SK-N-SH treated with all-trans-retinoic acid at 6 μM for 48 hours (cell line): Measurements from ENCODE around the gene CAGE1.

Experiments
- ATAC-seq: fragments of 200-7000 bp; cut with Tn5 transposase; 3 replicates; pipeline ENCODE4 v1.9.1; 2020; ENCODE audit warnings: mild to moderate bottlenecking, moderate library complexity
- ARNTL ChIP-seq: fragments of 450-650 bp; formaldehyde crosslinking; IDR thresholded peaks from 2 replicates; pipeline ENCODE4 v1.5.0; 2020; ENCODE audit warnings: low read depth, mild to moderate bottlenecking, moderate library complexity, borderline replicate concordance
- BACH2 ChIP-seq: fragments of 250-450 bp; sonication (Bioruptor Pico); IDR thresholded peaks from 2 replicates; pipeline ENCODE4 v1.9.0; 2021; ENCODE audit warnings: mild to moderate bottlenecking, borderline replicate concordance
- CREB5 ChIP-seq: fragments of 250-450 bp; sonication (Bioruptor Pico); IDR thresholded peaks from 2 replicates; pipeline ENCODE4 v1.5.1; 2020; ENCODE audit warnings: low read depth, mild to moderate bottlenecking, moderate library complexity
- CSDC2 ChIP-seq: fragments of 250-450 bp; sonication (Bioruptor Pico); IDR thresholded peaks from 2 replicates; pipeline ENCODE4 v1.5.0; 2020; ENCODE audit warnings: mild to moderate bottlenecking, moderate library complexity
- CSRNP3 ChIP-seq: fragments of 250-450 bp; sonication (Bioruptor Pico); IDR thresholded peaks from 2 replicates; pipeline ENCODE4 v1.5.1; 2021; ENCODE audit warnings: mild to moderate bottlenecking, moderate library complexity
- ESRRG ChIP-seq: fragments of 250-450 bp; sonication (Bioruptor Pico); IDR thresholded peaks from 2 replicates; pipeline ENCODE4 v1.6.1; 2021; ENCODE audit warnings: mild to moderate bottlenecking
- GLIS3 ChIP-seq: fragments of 250-450 bp; sonication (Bioruptor Pico); IDR thresholded peaks from 2 replicates; pipeline ENCODE4 v1.5.0; 2020; ENCODE audit warnings: mild to moderate bottlenecking, moderate library complexity
- ISL1 ChIP-seq: fragments of 250-450 bp; sonication (Bioruptor Pico); IDR thresholded peaks from 2 replicates; pipeline ENCODE4 v2.1.2; 2022; ENCODE audit warnings: mild to moderate bottlenecking, moderate library complexity
- OSR1 ChIP-seq: fragments of 250-450 bp; sonication (Bioruptor Pico); IDR thresholded peaks from 2 replicates; pipeline ENCODE4 v1.8.0; 2022; ENCODE audit warnings: moderate library complexity, mild to moderate bottlenecking, inconsistent platforms
- PATZ1 ChIP-seq: fragments of 250-450 bp; sonication (Bioruptor Pico); IDR thresholded peaks from 2 replicates; pipeline ENCODE4 v1.8.0; 2020; ENCODE audit warnings: mild to moderate bottlenecking, moderate library complexity, borderline replicate concordance
- POU6F1 ChIP-seq: fragments of 250-450 bp; sonication (Bioruptor Pico); IDR thresholded peaks from 2 replicates; pipeline ENCODE4 v1.8.0; 2021; ENCODE audit warnings: low read depth, mild to moderate bottlenecking, moderate library complexity, borderline replicate concordance
- PPARA ChIP-seq: fragments of 250-450 bp; sonication (Bioruptor Pico); IDR thresholded peaks from 2 replicates; pipeline ENCODE4 v1.5.0; 2020; ENCODE audit warnings: mild to moderate bottlenecking, borderline replicate concordance
- RARB ChIP-seq: fragments of 250-450 bp; sonication (Bioruptor Pico); IDR thresholded peaks from 2 replicates; pipeline ENCODE4 v1.8.0; 2021; ENCODE audit warnings: mild to moderate bottlenecking, moderate library complexity
- SNAI2 ChIP-seq: fragments of 250-450 bp; sonication (Bioruptor Pico); IDR thresholded peaks from 2 replicates; pipeline ENCODE4 v1.5.0; 2020; ENCODE audit warnings: mild to moderate bottlenecking, moderate library complexity
- TCF4 ChIP-seq: fragments of 250-450 bp; sonication (Bioruptor Pico); IDR thresholded peaks from 2 replicates; pipeline ENCODE4 v1.8.0; 2021; ENCODE audit warnings: mild to moderate bottlenecking, moderate library complexity, borderline replicate concordance
- TOX ChIP-seq: fragments of 250-450 bp; sonication (Bioruptor Pico); IDR thresholded peaks from 2 replicates; pipeline ENCODE4 v1.8.0; 2021; ENCODE audit warnings: mild to moderate bottlenecking, moderate library complexity, borderline replicate concordance
- ZC3H10 ChIP-seq: fragments of 250-450 bp; sonication (Bioruptor Pico); IDR thresholded peaks from 2 replicates; pipeline ENCODE4 v1.5.1; 2021; ENCODE audit warnings: mild to moderate bottlenecking, moderate library complexity
- ZFP3 ChIP-seq: fragments of 250-450 bp; sonication (Bioruptor Pico); IDR thresholded peaks from 2 replicates; pipeline ENCODE4 v1.5.0; 2020; ENCODE audit warnings: mild to moderate bottlenecking, moderate library complexity
- ZFP30 ChIP-seq: fragments of 450-650 bp; formaldehyde crosslinking; IDR thresholded peaks from 2 replicates; pipeline ENCODE4 v1.5.0; 2022; ENCODE audit warnings: mild to moderate bottlenecking, moderate library complexity
- ZNF70 ChIP-seq: fragments of 450-650 bp; formaldehyde crosslinking; IDR thresholded peaks from 2 replicates; pipeline ENCODE4 v1.5.0; 2020; ENCODE audit warnings: mild to moderate bottlenecking, moderate library complexity
- ZNF8 ChIP-seq: fragments of 450-650 bp; formaldehyde crosslinking; IDR thresholded peaks from 2 replicates; pipeline ENCODE4 v1.5.0; 2020; ENCODE audit warnings: mild to moderate bottlenecking, moderate library complexity

The CAGE1 gene

GRCh38 chr6:7404546-7404945 is 15.0 kb upstream of the CAGE1 start:
- TF ChIP-seq PPARA (CRISPR knock-in tag): no peak
- no peak for TF ChIP-seq ISL1 (CRISPR knock-in tag)
- no peak for TF ChIP-seq TCF4 (CRISPR knock-in tag)
- no peak for TF ChIP-seq CSDC2 (CRISPR knock-in tag)
- no peak for ATAC-seq

- TF ChIP-seq ARNTL (CRISPR knock-in tag): no peak
- TF ChIP-seq ZNF8 (CRISPR knock-in tag): no peak
- TF ChIP-seq TOX: no peak
- TF ChIP-seq SNAI2 (CRISPR knock-in tag): no peak
- TF ChIP-seq CSRNP3 (CRISPR knock-in tag): no peak
- TF ChIP-seq POU6F1 (CRISPR knock-in tag): no peak
- no peak for TF ChIP-seq OSR1 (CRISPR knock-in tag)
- no peak for ATAC-seq
Observed at GRCh38 chr6:7402716-7403115, 13.2 kb upstream of the CAGE1 start.

- TF ChIP-seq PATZ1 (CRISPR knock-in tag): no peak
- no peak for TF ChIP-seq GLIS3 (CRISPR knock-in tag)
- TF ChIP-seq TOX: no peak
- no peak for TF ChIP-seq CSRNP3 (CRISPR knock-in tag)
- TF ChIP-seq RARB (CRISPR knock-in tag): no peak
- no peak for TF ChIP-seq ZFP3 (CRISPR knock-in tag)
- TF ChIP-seq ARNTL (CRISPR knock-in tag): no peak
- no peak for TF ChIP-seq ESRRG (CRISPR knock-in tag)
- TF ChIP-seq OSR1 (CRISPR knock-in tag): no peak
- TF ChIP-seq TCF4 (CRISPR knock-in tag): no peak
- no peak for TF ChIP-seq BACH2 (CRISPR knock-in tag)
- TF ChIP-seq SNAI2 (CRISPR knock-in tag): no peak
- no peak for TF ChIP-seq POU6F1 (CRISPR knock-in tag)
- TF ChIP-seq PPARA (CRISPR knock-in tag): no peak
- TF ChIP-seq ZNF70 (CRISPR knock-in tag): no peak
- no peak for ATAC-seq
Observed at GRCh38 chr6:7401075-7401474, 11.5 kb upstream of the CAGE1 start.

GRCh38 chr6:7392402-7392801 is 2.9 kb upstream of the CAGE1 start:
- no peak for ATAC-seq
- TF ChIP-seq ZNF70 (CRISPR knock-in tag): no peak
- no peak for TF ChIP-seq ISL1 (CRISPR knock-in tag)
- TF ChIP-seq CSRNP3 (CRISPR knock-in tag): no peak
- TF ChIP-seq CREB5 (CRISPR knock-in tag): no peak
- TF ChIP-seq ESRRG (CRISPR knock-in tag): no peak
- no peak for TF ChIP-seq GLIS3 (CRISPR knock-in tag)
- no peak for TF ChIP-seq ZFP30 (CRISPR knock-in tag)
- no peak for TF ChIP-seq PATZ1 (CRISPR knock-in tag)
- TF ChIP-seq ZC3H10: no peak
